Measurements from ENCODE around the gene BNIP2.
"Not testable (repeated sequence)": the region's sequence is repeated elsewhere in the genome, so short reads cannot be mapped to it uniquely, and the experiment has no call there.

Gene BNIP2

DNA sequence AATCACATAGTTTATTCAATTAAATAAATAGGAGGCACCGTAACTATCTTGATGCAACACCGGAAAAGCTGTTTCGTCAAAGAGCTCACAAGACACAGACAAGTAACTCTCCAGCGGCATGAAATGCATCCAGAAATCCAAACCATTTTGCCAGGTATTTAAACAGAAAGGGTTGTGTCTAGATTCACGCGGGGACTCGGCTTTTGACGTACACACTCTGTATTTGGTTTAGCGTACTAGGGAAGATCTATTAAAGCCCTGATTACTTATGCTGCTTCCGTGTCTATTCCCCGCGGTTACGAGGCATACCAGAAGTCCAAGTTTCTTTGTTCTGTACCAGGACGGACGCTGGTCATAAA is 718 bp downstream of the BNIP2 start:
- DNase-seq (ENCODE audit: low spot score), result peak; percentile 42

GRCh38 chr15:59687836-59688235 is 1.3 kb downstream of the BNIP2 start:
- peak; percentile 52 for DNase-seq (ENCODE audit: low spot score)

GRCh38 chr15:59686389-59686788 is 2.7 kb downstream of the BNIP2 start:
- no peak for DNase-seq (ENCODE audit: low spot score)

GRCh38 chr15:59685737-59686297 is 3.3 kb downstream of the BNIP2 start:
- DNase-seq (ENCODE audit: low spot score), result peak; percentile 38

DNA sequence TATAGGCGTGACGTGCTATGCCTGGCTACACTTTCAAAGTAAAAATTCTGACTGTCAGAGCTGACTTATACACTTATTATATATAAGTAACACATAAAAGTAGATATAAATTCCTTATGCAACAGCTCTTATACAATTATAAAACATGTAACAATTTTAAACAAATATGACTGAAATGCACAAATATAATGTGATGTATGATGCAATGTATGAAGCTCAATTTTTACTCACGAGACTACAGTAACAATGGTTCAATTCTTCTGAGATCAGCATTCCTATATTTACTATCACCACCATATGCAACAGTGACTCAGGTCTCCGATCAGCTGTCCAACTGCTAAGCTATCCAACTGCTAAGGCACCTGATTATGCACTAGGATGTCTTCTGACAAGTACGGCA is 8.2 kb downstream of the BNIP2 start:
- DNase-seq (ENCODE audit: low spot score), result no peak

DNA sequence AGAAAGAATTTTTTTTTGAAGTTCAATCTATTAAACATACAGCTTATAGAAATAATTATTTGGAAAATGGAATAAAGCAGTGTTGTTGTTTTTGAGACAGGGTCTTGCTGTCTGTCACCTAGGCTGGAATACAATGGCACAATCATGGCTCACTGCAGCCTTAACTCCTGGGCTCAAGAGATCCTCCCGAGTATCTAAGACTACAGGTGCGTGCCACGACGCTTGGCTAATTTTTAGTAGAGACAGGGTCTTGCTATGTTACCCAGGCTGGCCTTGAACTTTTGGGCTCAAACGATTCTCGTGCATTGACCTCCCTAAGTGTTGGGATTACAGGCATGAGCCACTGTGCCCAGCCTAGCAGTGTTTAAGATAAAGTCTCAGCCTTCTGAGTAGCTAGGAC is 8.8 kb downstream of the BNIP2 start:
- DNase-seq (ENCODE audit: low spot score), result no peak

- no peak for DNase-seq (ENCODE audit: low spot score)
Measured at GRCh38 chr15:59678620-59679019, 10.5 kb downstream of the BNIP2 start.

GRCh38 chr15:59678172-59678571 is 10.9 kb downstream of the BNIP2 start:
- DNase-seq (ENCODE audit: low spot score), result no peak

GRCh38 chr15:59676565-59676964 is 12.6 kb downstream of the BNIP2 start:
- no peak for DNase-seq (ENCODE audit: low spot score)

DNA sequence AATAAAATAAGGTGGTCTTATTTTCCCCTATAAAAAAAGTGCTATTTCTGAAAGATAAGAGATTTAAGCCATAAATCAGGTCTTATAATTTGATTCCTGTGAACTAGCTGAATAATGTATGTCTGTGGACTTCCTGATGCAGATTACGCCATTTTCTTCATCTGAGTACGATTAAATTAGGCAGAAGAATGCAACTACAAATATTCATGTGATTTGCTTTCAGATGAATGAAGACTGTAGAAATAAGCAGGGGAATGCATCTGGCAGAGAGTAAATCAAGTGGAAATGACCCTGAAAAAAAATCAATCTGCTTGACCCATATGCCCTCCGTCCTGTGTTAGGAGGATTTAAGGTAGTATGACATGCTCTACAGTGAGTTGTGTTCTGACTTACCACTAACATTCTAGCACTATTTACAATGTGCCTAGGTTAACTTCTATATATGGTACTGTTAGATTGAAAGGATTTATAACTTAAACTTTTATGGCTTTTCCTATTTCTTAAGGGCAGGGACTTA is 14.7 kb downstream of the BNIP2 start:
- no peak for DNase-seq (ENCODE audit: low spot score)

- no peak for DNase-seq (ENCODE audit: low spot score)
Measured at GRCh38 chr15:59668556-59668955, 20.6 kb downstream of the BNIP2 start.

- no peak for DNase-seq (ENCODE audit: low spot score)
Measured at GRCh38 chr15:59662260-59662659, 26.9 kb downstream of the BNIP2 start.

DNA sequence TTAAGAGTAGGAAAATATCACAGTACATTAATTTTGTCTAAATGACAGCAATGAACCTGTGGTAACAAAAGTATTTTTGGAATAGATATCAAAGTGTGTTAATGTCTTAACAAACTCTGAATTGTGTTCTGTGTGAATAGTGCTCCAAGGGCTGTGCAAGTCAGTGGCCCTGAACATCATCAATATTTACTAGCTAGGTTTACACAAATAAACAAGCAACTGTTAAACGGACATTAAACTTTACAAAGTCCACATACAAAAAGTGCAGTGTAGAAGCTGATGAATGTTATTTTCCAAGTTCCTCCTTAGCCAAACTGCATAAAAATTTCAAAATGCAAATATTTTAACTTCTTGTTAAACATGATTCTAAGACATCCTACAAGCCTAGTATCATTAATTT is 29.8 kb downstream of the BNIP2 start:
- no peak for DNase-seq (ENCODE audit: low spot score)

DNA sequence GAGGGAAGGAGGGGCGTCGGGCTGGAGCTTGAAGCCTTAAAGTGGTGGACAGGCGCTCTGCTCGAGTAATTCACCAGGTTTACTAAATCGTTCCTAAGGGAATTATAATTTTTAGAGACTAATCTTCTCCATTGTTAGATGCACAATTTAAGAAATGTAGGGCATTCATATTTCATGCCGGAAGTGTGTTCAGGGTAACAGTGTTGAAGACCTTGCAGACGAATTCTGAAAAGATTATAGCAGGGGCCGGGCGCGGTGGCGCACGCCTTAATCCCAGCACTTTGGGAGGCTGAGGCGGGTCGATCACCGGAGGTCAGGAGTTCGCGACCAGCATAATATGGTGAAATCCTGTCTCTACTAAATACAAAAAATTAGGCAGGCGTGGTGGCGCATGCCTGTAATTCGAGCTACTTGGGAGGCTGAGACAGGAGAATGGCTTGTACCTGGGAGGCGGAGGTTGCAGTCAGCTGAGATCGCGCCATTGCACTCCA is 31.4 kb downstream of the BNIP2 start:
- no peak for DNase-seq (ENCODE audit: low spot score)

DNA sequence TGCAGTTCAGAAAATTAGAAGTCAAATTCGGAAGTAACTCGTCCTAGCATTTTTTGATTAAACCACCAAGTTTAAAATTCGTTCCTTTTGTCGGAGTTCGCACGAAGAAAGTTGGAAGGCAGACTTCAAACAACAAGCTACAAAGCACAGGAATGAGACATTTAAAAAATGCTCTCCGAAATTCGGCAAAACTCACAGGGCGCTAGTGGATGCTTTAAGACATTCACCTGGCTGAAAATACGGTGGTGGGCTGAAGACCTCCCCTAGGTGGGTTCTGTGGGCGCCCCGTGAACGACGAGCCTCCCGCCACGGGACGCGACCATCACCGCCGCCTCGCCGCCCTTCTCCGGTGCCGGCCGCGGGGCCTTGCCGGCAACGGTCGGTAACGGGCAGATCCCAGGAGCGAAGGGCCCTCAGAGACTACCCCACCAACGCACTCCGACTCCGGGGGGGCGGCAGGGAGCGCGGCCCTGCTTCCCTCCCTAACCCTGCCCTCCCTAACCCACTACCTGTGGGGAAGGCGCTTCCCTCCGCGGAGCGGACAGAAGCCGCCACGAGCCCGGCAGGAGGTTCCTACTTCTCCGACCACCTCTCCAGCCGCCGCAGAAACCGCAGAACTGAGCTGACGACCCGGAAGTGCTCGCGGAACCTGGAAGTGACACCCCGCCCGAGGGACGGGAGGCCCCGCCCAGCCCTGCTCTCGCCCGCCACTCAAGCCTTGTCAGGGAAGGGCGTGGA is 32.1 kb downstream of the BNIP2 start, which contains the start of gene GTF2A2:
TSS of gene GTF2A2 (minus strand) at position 619 of the 738 bp plus-strand sequence. CDS start 5,238 bp downstream, outside the sequence.
- peak; percentile 89 for DNase-seq (ENCODE audit: low spot score)

GRCh38 chr15:59654046-59654445 is 35.1 kb downstream of the BNIP2 start:
- no peak for DNase-seq (ENCODE audit: low spot score)

- DNase-seq (ENCODE audit: low spot score), result no peak
Measured at GRCh38 chr15:59649603-59650002, 39.5 kb downstream of the BNIP2 start.

GRCh38 chr15:59647085-59647484 is 42.0 kb downstream of the BNIP2 start:
- DNase-seq (ENCODE audit: low spot score), result no peak

DNA sequence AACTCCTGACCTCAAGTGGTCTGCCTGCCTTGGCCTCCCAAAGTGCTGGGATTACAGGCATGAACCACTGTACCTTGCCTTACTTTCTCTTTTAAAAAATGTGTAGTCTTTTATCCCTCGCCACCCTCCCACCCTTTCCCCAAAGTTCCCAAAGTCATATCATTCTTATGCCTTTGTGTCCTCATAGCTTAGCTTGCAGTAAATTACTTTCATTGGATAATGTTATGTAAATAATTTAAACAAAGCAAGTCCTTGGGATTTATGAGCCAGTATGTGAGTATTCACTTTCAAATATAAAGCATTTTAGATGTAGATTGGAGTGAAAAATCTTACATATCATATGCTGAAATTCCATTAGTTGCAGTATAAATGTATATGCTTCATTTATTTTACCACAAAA is 42.8 kb downstream of the BNIP2 start:
- DNase-seq (ENCODE audit: low spot score), result no peak

DNA sequence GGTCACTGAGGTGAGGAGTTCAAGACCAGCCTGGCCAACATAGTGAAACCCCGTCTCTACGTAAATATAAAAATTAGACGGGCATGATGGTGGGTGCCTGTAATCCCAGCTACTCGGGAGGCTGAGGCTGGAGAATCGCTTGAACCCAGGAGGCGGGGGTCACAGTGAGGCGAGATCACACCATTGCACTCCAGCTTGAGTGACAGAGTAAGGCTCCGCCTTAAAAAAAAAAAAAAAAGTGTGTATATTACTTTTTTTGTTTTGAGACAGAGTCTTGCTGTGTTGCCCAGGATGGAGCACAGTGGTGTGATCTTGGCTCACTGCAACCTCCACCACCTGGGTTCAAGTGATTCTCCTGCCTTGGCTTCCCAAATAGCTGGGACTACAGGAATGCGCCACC is 43.3 kb downstream of the BNIP2 start:
- DNase-seq (ENCODE audit: low spot score), result not testable (repeated sequence)

DNA sequence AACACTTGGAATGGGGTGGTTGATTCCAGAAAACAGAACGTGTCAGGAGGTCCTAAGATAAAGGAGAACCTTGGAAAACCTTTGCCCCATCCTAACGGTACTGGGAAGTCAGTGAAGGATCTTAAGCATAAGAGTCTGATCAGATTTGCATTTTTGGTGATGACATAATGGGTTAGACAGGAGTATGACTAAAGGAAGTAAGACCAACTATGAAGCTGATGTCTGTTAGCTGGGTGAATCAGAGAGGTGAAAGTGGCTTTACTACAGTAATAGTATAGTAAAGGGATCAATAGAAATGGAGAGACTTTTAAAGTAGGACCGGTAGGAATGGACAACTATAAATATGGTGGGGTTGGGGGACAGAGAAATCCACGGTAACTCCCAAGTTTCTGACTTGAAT is 44.4 kb downstream of the BNIP2 start:
- no peak for DNase-seq (ENCODE audit: low spot score)

DNA sequence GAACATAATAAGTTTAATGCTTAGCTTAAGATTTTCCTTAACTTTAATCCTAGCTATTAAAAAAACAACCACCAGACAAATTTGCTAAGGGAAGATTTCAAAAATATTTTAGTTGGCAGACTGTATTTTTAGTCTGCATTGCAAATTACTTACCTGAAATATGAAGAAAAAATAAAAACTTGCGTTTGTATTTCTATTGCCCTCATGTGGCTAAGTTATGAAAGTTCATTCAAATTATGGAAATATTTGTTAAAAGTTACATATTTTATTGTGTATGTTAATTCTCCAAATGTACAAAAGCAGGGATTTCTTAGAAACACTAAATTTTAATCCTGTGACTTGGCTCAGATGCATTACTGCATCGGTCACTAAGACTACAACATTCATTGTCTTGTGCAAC is 46.8 kb downstream of the BNIP2 start:
- no peak for DNase-seq (ENCODE audit: low spot score)

DNA sequence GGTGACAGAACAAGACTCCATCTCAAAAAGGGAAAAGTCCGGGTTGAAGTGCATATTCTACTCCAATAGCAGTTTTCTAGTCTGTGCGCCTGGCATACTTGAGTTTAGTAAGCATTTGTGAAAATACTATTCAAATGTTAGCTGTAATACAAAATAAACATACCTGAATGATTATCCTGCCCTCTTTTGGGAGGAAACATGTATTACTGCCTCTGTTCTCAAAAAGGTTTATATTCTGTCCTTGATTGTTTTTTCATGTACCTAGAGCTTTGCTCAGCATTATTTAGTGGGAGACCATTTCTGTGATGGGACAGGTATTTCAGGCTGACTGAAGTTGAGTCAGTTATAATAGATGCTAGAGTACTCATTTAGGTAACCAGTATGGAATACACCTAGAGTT is 51.6 kb downstream of the BNIP2 start:
- DNase-seq (ENCODE audit: low spot score), result not testable (repeated sequence)

DNA sequence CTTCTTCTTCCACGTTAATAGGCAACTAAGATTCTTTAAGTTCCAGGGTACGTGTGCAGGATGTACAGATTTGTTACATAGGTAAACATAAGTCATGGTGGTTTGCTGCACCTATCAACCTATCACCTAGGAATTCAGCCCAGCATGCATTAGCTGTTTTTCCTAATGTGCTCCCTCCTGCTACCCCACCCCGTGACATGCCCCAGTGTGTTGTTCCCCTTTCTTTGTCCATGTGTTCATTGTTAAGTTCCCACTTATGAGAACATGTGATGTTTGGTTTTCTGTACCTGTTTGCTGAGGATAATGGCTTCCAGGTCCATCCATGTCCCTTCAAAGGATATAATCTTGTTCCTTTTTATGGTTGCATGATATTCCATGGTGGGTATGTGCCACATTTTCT is 52.9 kb downstream of the BNIP2 start:
- DNase-seq (ENCODE audit: low spot score), result no peak

Data from CD4-positive, alpha-beta T cell treated with Interleukin-2 at 100 ng/mL for 4 hours (primary cell).